K562 (cell line): ENCODE measurements around the gene CDADC1. TPM values are rescaled to one million over a fixed set of nuclear protein-coding genes. Genes with fewer than 3 reads are reported as not detected.

ENCODE experiments used
- ATAC-seq: fragments of 200-7000 bp; cut with Tn5 transposase; 3 replicates; pipeline ENCODE4 v1.9.1; 2020; ENCODE audit warnings: moderate library complexity
- BruUV-seq: library from RNA; stranded (reverse); fragments of 400-500 nt; replicated peaks from 2 replicates; lab custom pipeline; 2021; lab: Mats Ljungman, UMichigan
- CTCF ChIA-PET: fragments of 300-600 bp; formaldehyde crosslinking; extraction: SDS; loops from one replicate; lab custom pipeline; 2021; ENCODE audit warnings: low intra/inter-chr PET ratio; lab: Yijun Ruan, JAX
- POLR2A ChIA-PET: fragments of 300-600, 350-650 bp; sonication (Branson Sonifier 250); formaldehyde crosslinking; extraction: SDS; loops from one replicate; lab custom pipeline; 2021; ENCODE audit warnings: antibody characterized with exemption, inconsistent platforms; lab: Yijun Ruan, JAX
- DNase-seq, 4 experiments: peaks; one replicate each; pipeline versions ENCODE4 v3.0.0 to v3.0.0-alpha.2; 2011 to 2018; ENCODE audit warnings: low spot score in 3 of 4, mixed read lengths in 3 of 4; ENCODE audit errors: extremely low read depth in 1 of 4
- FAIRE-seq: peaks from 2 replicates; lab custom pipeline; 2011; peaks lifted over from hg19 to GRCh38; lab: Jason Lieb, UNC
- H2AFZ ChIP-seq: 2 replicates; pipeline ENCODE4 v1.6.0; 2011; ENCODE audit warnings: low read depth, low read length, control low read depth, inconsistent platforms
- H3K27ac ChIP-seq: fragments of 200-600 bp; 3 replicates; pipeline ENCODE4 v1.8.0; 2011; ENCODE audit warnings: low read depth, mild to moderate bottlenecking, control low read depth, inconsistent platforms, low read length, moderate library complexity, mixed read lengths; ENCODE audit errors: extremely low read depth
- H3K27me3 ChIP-seq, 2 experiments: fragments of 300-600 bp in 1 of 2; 2 replicates in 1 of 2; 3 replicates in 1 of 2; pipeline versions ENCODE4 v1.6.0 to v1.8.0; 2011; ENCODE audit warnings: inconsistent platforms in 2 of 2, low read length in 2 of 2, mild to moderate bottlenecking in 1 of 2, mixed read lengths in 1 of 2, moderate library complexity in 1 of 2; ENCODE audit not compliant: control insufficient read depth in 2 of 2, insufficient read depth in 2 of 2
- H3K36me3 ChIP-seq: fragments of 300-600 bp; 3 replicates; pipeline ENCODE4 v1.8.0; 2011; ENCODE audit warnings: mild to moderate bottlenecking, low read length, inconsistent platforms; ENCODE audit not compliant: control insufficient read depth, insufficient read depth
- H3K4me1 ChIP-seq, 2 experiments: fragments of 200-600 bp in 1 of 2; replicated peaks in 1 of 2; 2 replicates in 1 of 2; 3 replicates in 1 of 2; pipeline versions ENCODE4 v1.5.1 to v1.8.0; 2011; ENCODE audit warnings: inconsistent platforms in 2 of 2, low read length in 2 of 2, mild to moderate bottlenecking in 1 of 2, mixed read lengths in 1 of 2, moderate library complexity in 1 of 2; ENCODE audit not compliant: control insufficient read depth in 2 of 2, insufficient read depth in 2 of 2
- H3K4me2 ChIP-seq: 2 replicates; pipeline ENCODE4 v1.6.1; 2011; ENCODE audit warnings: low read length, control low read depth, inconsistent platforms, mixed read lengths; ENCODE audit not compliant: insufficient read depth
- H3K4me3 ChIP-seq: fragments of 200-600 bp; sonication (generic), shearing (Covaris generic); 2 replicates; pipeline ENCODE4 v1.5.1; 2016; ENCODE audit warnings: control low read depth, inconsistent platforms
- H3K79me2 ChIP-seq: fragments of 200-600 bp; 3 replicates; pipeline ENCODE4 v1.8.0; 2011; ENCODE audit warnings: low read length, inconsistent platforms; ENCODE audit not compliant: control insufficient read depth, insufficient read depth
- H3K9ac ChIP-seq, 2 experiments: 2 replicates each; pipeline versions ENCODE4 v1.6.0 to v1.6.1; 2011; ENCODE audit warnings: low read depth in 2 of 2, low read length in 2 of 2, control low read depth in 1 of 2, inconsistent platforms in 1 of 2, mild to moderate bottlenecking in 1 of 2, mixed read lengths in 1 of 2; ENCODE audit not compliant: insufficient read depth in 1 of 2
- H3K9me1 ChIP-seq: one replicate; pipeline ENCODE4 v1.6.0; 2011; ENCODE audit warnings: inconsistent platforms, mild to moderate bottlenecking, low read length, moderate library complexity; ENCODE audit not compliant: control insufficient read depth, insufficient read depth
- H3K9me3 ChIP-seq: replicated peaks from 2 replicates; pipeline ENCODE4 v1.5.1; 2011; ENCODE audit warnings: low read depth, low read length, inconsistent platforms; ENCODE audit not compliant: control insufficient read depth, insufficient read depth
- H4K20me1 ChIP-seq: replicated peaks from 2 replicates; pipeline ENCODE4 v1.6.1; 2011; ENCODE audit warnings: low read length, inconsistent platforms, mixed read lengths; ENCODE audit not compliant: control insufficient read depth, insufficient read depth
- CGGBP1 ChIP-seq: fragments of 250-450 bp; sonication (Bioruptor Pico); IDR thresholded peaks from 2 replicates; pipeline ENCODE4 v1.9.0; 2021; ENCODE audit warnings: mild to moderate bottlenecking
- E2F8 ChIP-seq: fragments of 450-650 bp; IDR thresholded peaks from 2 replicates; pipeline ENCODE4 v1.7.1; 2018; ENCODE audit warnings: mild to moderate bottlenecking, low read depth; ENCODE audit not compliant: partially characterized antibody
- MCM2 ChIP-seq: fragments of 450-650 bp; IDR thresholded peaks from 2 replicates; pipeline ENCODE4 v1.6.1; 2017; ENCODE audit warnings: low read depth, mild to moderate bottlenecking
- MECOM ChIP-seq: fragments of 250-450 bp; sonication (Bioruptor Pico); IDR thresholded peaks from 2 replicates; pipeline ENCODE4 v1.8.0; 2022; ENCODE audit warnings: inconsistent platforms
- NEUROD1 ChIP-seq: fragments of 150-350 bp; IDR thresholded peaks from 2 replicates; pipeline ENCODE4 v1.6.1; 2014; ENCODE audit warnings: borderline replicate concordance, low read length, low read depth; ENCODE audit not compliant: partially characterized antibody
- POLR2A ChIP-seq: fragments of 450-650 bp; conservative IDR thresholded peaks from 2 replicates; pipeline ENCODE4 v1.6.1; 2016
- U2AF2 ChIP-seq: fragments of 200-400 bp; formaldehyde crosslinking; optimal IDR thresholded peaks from 2 replicates; pipeline ENCODE3; 2017; ENCODE audit warnings: low read depth, mild to moderate bottlenecking, low read length
- ZNF134 ChIP-seq: fragments of 250-450 bp; sonication (Bioruptor Pico); conservative IDR thresholded peaks from 2 replicates; pipeline ENCODE4 v1.4.0; 2020
- ZNF253 ChIP-seq: fragments of 250-450 bp; sonication (Bioruptor Pico); conservative IDR thresholded peaks from 2 replicates; pipeline ENCODE4 v1.6.1; 2021; ENCODE audit warnings: mild to moderate bottlenecking
- WGBS: fragments of 100-300 bp; shearing (Covaris generic); methylation state at CpG from one replicate; pipeline ENCODE4 v1.1.6; 2016; ENCODE audit warnings: low coverage, mixed read lengths; ENCODE audit not compliant: insufficient coverage; ENCODE audit errors: missing lambda C conversion rate; 5-methylcytosine and 5-hydroxymethylcytosine counted together
- in situ Hi-C: fragments of 300-500 bp; cut with MboI; formaldehyde crosslinking; loops from 4 replicates; pipeline ENCODE4 v1.15.0; 2018; ENCODE audit warnings: inconsistent platforms, mixed read lengths
- intact Hi-C: fragments of 100-400 bp; cut with micrococcal nuclease; formaldehyde crosslinking; loops from 2 replicates; pipeline ENCODE4 v1.14.2; 2022
- polyA plus RNA-seq, 8 experiments: library from polyadenylated mRNA; depleted of rRNA in 4 of 8; stranded (reverse) in 5 of 8; unstranded in 3 of 8; fragments of >200 nt; fragmentation: Nextera tagmentation in 2 of 8; fragmentation: Illumina TruSeq in 1 of 8; extraction: Ambion mirVana in 2 of 8; extraction: Trizol in 1 of 8; gene quantifications; 2 replicates each; pipeline versions ENCODE4 v1.2.1 to v1.2.3, GENCODE V29; 2011 to 2014; ENCODE audit warnings: inconsistent platforms in 1 of 8, missing spikeins in 1 of 8
- total RNA-seq, 7 experiments: library from RNA; depleted of rRNA in 6 of 7; stranded (reverse); fragments of >200 nt in 6 of 7; fragmentation: Illumina TruSeq in 2 of 7; extraction: Trizol in 2 of 7; gene quantifications; 2 replicates each; pipeline versions ENCODE4 v1.2.1 to v1.2.3, GENCODE V29; 2011 to 2021; ENCODE audit warnings: low replicate concordance in 1 of 7

The CDADC1 gene
- total and polyA plus RNA-seq, 9 of the 15 experiments (the other 6 are each of a cell fraction or from before 2014, with no cell fraction given) = 4.1 to 11.8 (median 6.3) TPM

- no peaks in the 10 kb centered on the region; a peak in 1 of 5 replicates for H3K4me1 ChIP-seq
- no peak overlapping the region for H2AFZ ChIP-seq
- no peak for ATAC-seq
- H3K27me3 ChIP-seq = no peaks in the 10 kb centered on the region
- DNase-seq = no peak
- BruUV-seq = no TSS peak
- H3K9me1 ChIP-seq = no peaks in the 10 kb centered on the region
- no peak for TF ChIP-seq ZNF253 (CRISPR knock-in tag)
- no peak for TF ChIP-seq POLR2A
- no peak for TF ChIP-seq E2F8
- no peak for TF ChIP-seq ZNF134
- no peak for TF ChIP-seq U2AF2
- TF ChIP-seq NEUROD1 = no peak
- no peak for TF ChIP-seq MECOM (CRISPR knock-in tag)
- no peak for TF ChIP-seq MCM2
- TF ChIP-seq CGGBP1 (CRISPR knock-in tag) = no peak
- WGBS = 38% methylated on average over 4 of the region's 6 CpGs
- no peaks in the 10 kb centered on the region for H3K79me2 ChIP-seq
- ChIA-PET CTCF (no interaction called here), POLR2A (no interaction called here)
- H4K20me1 ChIP-seq = no peaks in the 10 kb centered on the region
- H3K4me3 ChIP-seq = no peak overlapping the region
- H3K9ac ChIP-seq = no peak overlapping the region
- H3K9me3 ChIP-seq = no peaks in the 10 kb centered on the region
- in situ Hi-C loops (no loop called here), intact Hi-C loops (loop anchor here (5.0 kb wide), 1 partner anchor 46 kb away; no protein-coding TSS in a partner anchor)
- no peak overlapping the region for H3K4me2 ChIP-seq
- H3K36me3 ChIP-seq = no peaks in the 10 kb centered on the region
- no peak overlapping the region for H3K27ac ChIP-seq
- FAIRE-seq = no peak
These were observed 11.8 kb upstream of the CDADC1 start for GRCh38 chr13:49235856-49236431.
